Hepatocyte (in vitro differentiated cells): ENCODE results near the gene SPNS2. TPM values are rescaled to one million over a fixed set of nuclear protein-coding genes. Genes with fewer than 3 reads are reported as not detected.

Experiments used
- DNase-seq: peaks from one replicate; pipeline ENCODE4 v3.0.0-alpha.2; 2016; ENCODE audit warnings: low spot score
- H2AFZ ChIP-seq: fragments of 200-600 bp; sonication (generic); 2 replicates; pipeline ENCODE4 v1.6.0; 2016; ENCODE audit warnings: antibody characterized with exemption, mild to moderate bottlenecking
- H3K27ac ChIP-seq: fragments of 200-600 bp; sonication (generic); 2 replicates; pipeline ENCODE4 v1.5.1; 2016; ENCODE audit warnings: mild to moderate bottlenecking
- H3K27me3 ChIP-seq: fragments of 200-600 bp; sonication (generic); 2 replicates; pipeline ENCODE4 v1.6.1; 2016
- H3K36me3 ChIP-seq: fragments of 200-600 bp; sonication (generic); replicated peaks from 2 replicates; pipeline ENCODE4 v1.5.1; 2016; ENCODE audit warnings: low read depth; ENCODE audit not compliant: insufficient read depth
- H3K4me1 ChIP-seq: fragments of 200-600 bp; sonication (generic); 2 replicates; pipeline ENCODE4 v1.5.1; 2016; ENCODE audit warnings: mild to moderate bottlenecking, moderate library complexity; ENCODE audit not compliant: insufficient read depth
- H3K4me2 ChIP-seq: fragments of 200-600 bp; sonication (generic); 2 replicates; pipeline ENCODE4 v1.6.0; 2016
- H3K4me3 ChIP-seq: fragments of 200-600 bp; sonication (generic); 2 replicates; pipeline ENCODE4 v1.5.1; 2016; ENCODE audit warnings: mild to moderate bottlenecking
- H3K79me2 ChIP-seq: fragments of 200-600 bp; sonication (generic); 2 replicates; pipeline ENCODE4 v1.6.0; 2017; ENCODE audit warnings: mild to moderate bottlenecking
- H3K9me2 ChIP-seq: fragments of 200-600 bp; sonication (generic); replicated peaks from 2 replicates; pipeline ENCODE4 v1.6.0; 2017; ENCODE audit warnings: mild to moderate bottlenecking; ENCODE audit not compliant: insufficient read depth
- H3K9me3 ChIP-seq: fragments of 200-600 bp; sonication (generic); 2 replicates; pipeline ENCODE4 v1.5.1; 2016; ENCODE audit warnings: low read depth, mild to moderate bottlenecking
- H4K20me1 ChIP-seq: fragments of 200-600 bp; sonication (generic); 2 replicates; pipeline ENCODE4 v1.6.0; 2016; ENCODE audit warnings: mild to moderate bottlenecking; ENCODE audit not compliant: insufficient read depth, poor library complexity, severe bottlenecking
- CTCF ChIP-seq: fragments of 200-600 bp; sonication (generic); IDR thresholded peaks from 2 replicates; pipeline ENCODE4 v1.5.1; 2016; ENCODE audit warnings: antibody characterized with exemption, mild to moderate bottlenecking; ENCODE audit not compliant: poor library complexity
- EZH2 ChIP-seq: fragments of 200-600 bp; sonication (generic); IDR thresholded peaks from 2 replicates; pipeline ENCODE4 v1.6.1; 2016; ENCODE audit warnings: antibody characterized with exemption, mild to moderate bottlenecking, borderline replicate concordance
- EZH2phosphoT487 ChIP-seq: fragments of 200-600 bp; sonication (generic); IDR thresholded peaks from one replicate; pipeline ENCODE4 v1.6.1; 2018; ENCODE audit warnings: antibody characterized with exemption, mild to moderate bottlenecking, low read depth, moderate library complexity; ENCODE audit not compliant: unreplicated experiment, severe bottlenecking
- WGBS: methylation state at CpG from one replicate; pipeline ENCODE4 v1.1.6; 2016; ENCODE audit warnings: low lambda C conversion rate; ENCODE audit errors: missing lambda C conversion rate; 5-methylcytosine and 5-hydroxymethylcytosine counted together
- polyA plus RNA-seq: library from polyadenylated mRNA; unstranded; fragments of >200 nt; fragmentation: Nextera tagmentation; extraction: Ambion mirVana; gene quantifications from 2 replicates; pipeline ENCODE4 v1.2.1, GENCODE V29; 2016
- total RNA-seq: library from RNA; depleted of rRNA; stranded (reverse); fragments of >200 nt; gene quantifications from 2 replicates; pipeline ENCODE4 v1.2.3, GENCODE V29; 2014

The SPNS2 gene
- total and polyA plus RNA-seq, 2 experiments from 2014 or later: 5.6 to 10.3 TPM

DNA sequence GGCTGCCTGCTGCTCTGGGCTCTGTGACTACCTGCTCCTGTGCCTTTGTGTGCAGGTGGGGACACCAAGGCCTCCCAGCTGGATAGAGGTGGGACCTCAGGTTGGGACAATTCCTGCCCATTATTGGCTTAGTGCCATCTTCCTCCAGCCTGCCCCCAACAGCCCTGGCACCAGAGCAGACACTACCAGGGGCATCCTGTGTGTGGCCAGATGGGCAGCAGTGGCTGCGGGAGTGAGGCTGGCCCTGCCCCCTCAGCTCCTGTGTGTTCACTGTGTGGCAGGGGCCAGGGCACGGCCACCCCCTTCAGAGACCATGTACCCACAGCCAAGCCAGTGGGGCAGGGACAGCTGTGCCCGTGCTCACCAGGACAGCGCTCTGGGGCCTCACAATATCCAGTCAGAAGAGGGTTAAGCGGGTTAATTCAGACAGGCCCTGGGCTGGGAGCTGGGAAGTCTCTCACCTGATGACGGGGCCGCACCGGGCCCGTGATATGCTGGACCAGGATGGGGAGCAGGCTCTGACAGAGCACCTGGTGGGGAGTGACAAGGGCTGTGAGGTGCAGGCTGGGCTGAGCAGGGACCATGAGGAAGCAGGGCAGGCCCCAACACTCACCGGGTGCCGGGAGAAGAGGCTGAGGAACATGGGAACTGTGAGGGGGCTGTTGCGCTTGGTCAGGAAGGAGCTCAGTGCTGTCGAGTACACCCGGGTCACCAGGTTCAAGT lies 43.5 kb downstream of the SPNS2 start:
- Histone ChIP-seq H3K4me3 (no peak overlapping the region), H4K20me1 (no peaks in the 10 kb centered on the region), H3K36me3 (no peaks in the 10 kb centered on the region), H3K27ac (no peak overlapping the region), H3K27me3 (no peaks in the 10 kb centered on the region), H3K9me3 (no peaks in the 10 kb centered on the region), H2AFZ (no peak overlapping the region), H3K79me2 (no peaks in the 10 kb centered on the region), H3K4me2 (no peak overlapping the region), H3K4me1 (no peaks in the 10 kb centered on the region), H3K9me2 (no peaks in the 10 kb centered on the region)
- TF ChIP-seq EZH2: no peak
- TF ChIP-seq EZH2phosphoT487: no peak
- TF ChIP-seq CTCF: no peak
- WGBS: 96% methylated on average over 13 of the region's 14 CpGs
- no peak for DNase-seq

- no peak for DNase-seq
- Histone ChIP-seq H3K4me1 (no peaks in the 10 kb centered on the region), H3K36me3 (no peaks in the 10 kb centered on the region), H3K4me3 (no peak overlapping the region), H2AFZ (no peak overlapping the region), H4K20me1 (no peaks in the 10 kb centered on the region), H3K4me2 (no peak overlapping the region), H3K79me2 (no peaks in the 10 kb centered on the region), H3K9me3 (no peaks in the 10 kb centered on the region), H3K27ac (no peak overlapping the region), H3K9me2 (no peaks in the 10 kb centered on the region), H3K27me3 (no peaks in the 10 kb centered on the region)
- WGBS: 96% methylated on average over 19 of the region's 19 CpGs
- TF ChIP-seq CTCF: no peak
These were observed 44.1 kb downstream of the SPNS2 start for GRCh38 chr17:4542726-4543191.

GRCh38 chr17:4543557-4544026 lies 44.9 kb downstream of the SPNS2 start:
- TF ChIP-seq CTCF: no peak
- no peak for TF ChIP-seq EZH2
- TF ChIP-seq EZH2phosphoT487: no peak
- WGBS: 88% methylated on average over 8 of the region's 19 CpGs
- Histone ChIP-seq H3K9me3 (no peaks in the 10 kb centered on the region), H3K27ac (no peak overlapping the region), H3K27me3 (no peaks in the 10 kb centered on the region), H3K4me1 (no peaks in the 10 kb centered on the region), H4K20me1 (no peaks in the 10 kb centered on the region), H3K79me2 (no peaks in the 10 kb centered on the region), H2AFZ (no peak overlapping the region), H3K4me3 (no peak overlapping the region), H3K9me2 (no peaks in the 10 kb centered on the region), H3K36me3 (no peaks in the 10 kb centered on the region), H3K4me2 (no peak overlapping the region)
- no peak for DNase-seq
